MCF 10A (cell line): ENCODE measurements around the gene LRRC61. TPM values are rescaled to one million over a fixed set of nuclear protein-coding genes. Genes with fewer than 3 reads are reported as not detected.
"Not testable (repeated sequence)": the region's sequence is repeated elsewhere in the genome, so short reads cannot be mapped to it uniquely, and the experiment has no call there.

ENCODE experiments used
- BruUV-seq: library from RNA; stranded (reverse); fragments of 400-500 nt; replicated peaks from 2 replicates; lab custom pipeline; 2021; lab: Mats Ljungman, UMichigan
- CTCF ChIA-PET: fragments of 300-600 bp; sonication (Branson Sonifier 250); formaldehyde crosslinking; extraction: SDS; loops from one replicate; lab custom pipeline; 2021; ENCODE audit warnings: antibody characterized with exemption, inconsistent platforms; lab: Yijun Ruan, JAX
- POLR2A ChIA-PET: fragments of 300-600, 350-650 bp; sonication (Branson Sonifier 250); formaldehyde crosslinking; extraction: SDS; loops from one replicate; lab custom pipeline; 2020; ENCODE audit warnings: antibody characterized with exemption, inconsistent platforms; lab: Yijun Ruan, JAX
- DNase-seq: peaks from one replicate; pipeline ENCODE4 v3.0.0-alpha.2; 2018; ENCODE audit not compliant: unreplicated experiment
- H3K27ac Mint-ChIP-seq: one replicate; pipeline ENCODE4 v1.8.0; 2022; ENCODE audit warnings: mild to moderate bottlenecking, low read depth, mixed read lengths; ENCODE audit not compliant: unreplicated experiment
- H3K27me3 Mint-ChIP-seq: one replicate; pipeline ENCODE4 v1.8.0; 2022; ENCODE audit warnings: mixed read lengths; ENCODE audit not compliant: insufficient read depth, unreplicated experiment
- H3K36me3 Mint-ChIP-seq: one replicate; pipeline ENCODE4 v1.8.0; 2022; ENCODE audit warnings: mild to moderate bottlenecking, moderate library complexity, mixed read lengths; ENCODE audit not compliant: insufficient read depth, unreplicated experiment
- H3K4me1 Mint-ChIP-seq: one replicate; pipeline ENCODE4 v1.8.0; 2022; ENCODE audit warnings: mixed read lengths; ENCODE audit not compliant: insufficient read depth, unreplicated experiment
- H3K4me3 Mint-ChIP-seq: one replicate; pipeline ENCODE4 v1.8.0; 2022; ENCODE audit warnings: mild to moderate bottlenecking, moderate library complexity, mixed read lengths; ENCODE audit not compliant: unreplicated experiment
- H3K9me3 Mint-ChIP-seq: one replicate; pipeline ENCODE4 v1.8.0; 2022; ENCODE audit warnings: mixed read lengths; ENCODE audit not compliant: unreplicated experiment
- CTCF ChIP-seq: fragments of 200-600 bp; IDR thresholded peaks from one replicate; pipeline ENCODE4 v1.8.0; 2022; ENCODE audit warnings: antibody characterized with exemption, mild to moderate bottlenecking; ENCODE audit not compliant: unreplicated experiment
- intact Hi-C: fragments of 100-400 bp; cut with micrococcal nuclease; formaldehyde crosslinking; loops from 2 replicates; pipeline ENCODE4 v1.14.1; 2022
- total RNA-seq: library from RNA; stranded (reverse); gene quantifications from 2 replicates; pipeline ENCODE4 v1.2.3, GENCODE V29; 2022

Gene LRRC61
- total RNA-seq, 1 experiment from 2014 or later = 8.4 TPM

GRCh38 chr7:150285849-150286754, 37.1 kb upstream of the LRRC61 start:
- H3K9me3 Mint-ChIP-seq, H3K27ac Mint-ChIP-seq, POLR2A ChIA-PET, H3K4me1 Mint-ChIP-seq, H3K27me3 Mint-ChIP-seq, BruUV-seq, H3K36me3 Mint-ChIP-seq, H3K4me3 Mint-ChIP-seq: not testable (repeated sequence)
- DNase-seq = peak; percentile 31
- CTCF ChIA-PET = interaction anchor here (0.6 to 1.2 kb wide), 6 partner anchors 77 to 165 kb away, joined by 3 to 4 read pairs (median 3); partner anchors contain the start of gene GIMAP8
- TF ChIP-seq CTCF = peak; percentile 55
- intact Hi-C loops = loop anchor here (2.0 to 10.0 kb wide), 2 partner anchors 135 to 469 kb away; no protein-coding TSS in a partner anchor

- CTCF ChIA-PET = interaction anchor here (0.6 kb wide), 1 partner anchor 146 kb away, joined by 3 read pairs; no protein-coding TSS in a partner anchor
- not testable (repeated sequence) for H3K27ac Mint-ChIP-seq
Observed at GRCh38 chr7:150287815-150288214, 35.3 kb upstream of the LRRC61 start.

GRCh38 chr7:150288816-150289215, 34.3 kb upstream of the LRRC61 start:
- H3K9me3 Mint-ChIP-seq, POLR2A ChIA-PET, H3K4me3 Mint-ChIP-seq, H3K4me1 Mint-ChIP-seq, H3K36me3 Mint-ChIP-seq, H3K27me3 Mint-ChIP-seq, BruUV-seq, H3K27ac Mint-ChIP-seq, DNase-seq: not testable (repeated sequence)
- intact Hi-C loops = loop anchor here (10.0 kb wide), 1 partner anchor 466 kb away; no protein-coding TSS in a partner anchor
- CTCF ChIA-PET = interaction anchor here (0.6 kb wide), 1 partner anchor 825 kb away, joined by 3 read pairs; no protein-coding TSS in a partner anchor

More at GRCh38 chr7:150287815-150288214, 35.3 kb upstream of the LRRC61 start:
- H3K9me3 Mint-ChIP-seq, POLR2A ChIA-PET, H3K4me3 Mint-ChIP-seq, BruUV-seq, DNase-seq, H3K27me3 Mint-ChIP-seq, H3K36me3 Mint-ChIP-seq, H3K4me1 Mint-ChIP-seq: not testable (repeated sequence)
- intact Hi-C loops = loop anchor here (2.0 to 10.0 kb wide), 2 partner anchors 133 to 467 kb away; no protein-coding TSS in a partner anchor

GRCh38 chr7:150290317-150290716, 32.8 kb upstream of the LRRC61 start:
- POLR2A ChIA-PET, BruUV-seq, CTCF ChIA-PET, H3K9me3 Mint-ChIP-seq, H3K36me3 Mint-ChIP-seq, intact Hi-C loops, DNase-seq, H3K4me3 Mint-ChIP-seq, H3K27me3 Mint-ChIP-seq, H3K4me1 Mint-ChIP-seq, H3K27ac Mint-ChIP-seq: not testable (repeated sequence)

GRCh38 chr7:150295027-150295426, 28.1 kb upstream of the LRRC61 start:
- H3K4me3 Mint-ChIP-seq, intact Hi-C loops, H3K9me3 Mint-ChIP-seq, BruUV-seq, H3K4me1 Mint-ChIP-seq, CTCF ChIA-PET, H3K27ac Mint-ChIP-seq, DNase-seq, H3K36me3 Mint-ChIP-seq, POLR2A ChIA-PET, H3K27me3 Mint-ChIP-seq: not testable (repeated sequence)

- H3K4me3 Mint-ChIP-seq, H3K27me3 Mint-ChIP-seq, H3K36me3 Mint-ChIP-seq, CTCF ChIA-PET, H3K4me1 Mint-ChIP-seq, intact Hi-C loops, H3K9me3 Mint-ChIP-seq, BruUV-seq, DNase-seq, H3K27ac Mint-ChIP-seq, POLR2A ChIA-PET: not testable (repeated sequence)
Observed at GRCh38 chr7:150295614-150296013, 27.5 kb upstream of the LRRC61 start.

GRCh38 chr7:150296802-150297201, 26.4 kb upstream of the LRRC61 start:
- H3K4me1 Mint-ChIP-seq, H3K9me3 Mint-ChIP-seq, POLR2A ChIA-PET: not testable (repeated sequence)

GRCh38 chr7:150297978-150298377, 25.2 kb upstream of the LRRC61 start:
- POLR2A ChIA-PET, intact Hi-C loops, H3K9me3 Mint-ChIP-seq, BruUV-seq, DNase-seq, H3K27ac Mint-ChIP-seq, H3K36me3 Mint-ChIP-seq, CTCF ChIA-PET, H3K27me3 Mint-ChIP-seq, H3K4me3 Mint-ChIP-seq, H3K4me1 Mint-ChIP-seq: not testable (repeated sequence)

More at GRCh38 chr7:150296802-150297201, 26.4 kb upstream of the LRRC61 start:
- H3K36me3 Mint-ChIP-seq, intact Hi-C loops, H3K27me3 Mint-ChIP-seq, BruUV-seq, H3K27ac Mint-ChIP-seq, CTCF ChIA-PET, DNase-seq, H3K4me3 Mint-ChIP-seq: not testable (repeated sequence)
